Stimulated activated naive CD4-positive, alpha-beta T cell treated with Interleukin-2 at 50 U/mL for 16 hours (primary cell): ENCODE results near the gene OR51E1.

Source experiments
- DNase-seq: peaks from one replicate; lab custom pipeline; 2025; lab: John Stamatoyannopoulos, UW

OR51E1 gene, protein sequence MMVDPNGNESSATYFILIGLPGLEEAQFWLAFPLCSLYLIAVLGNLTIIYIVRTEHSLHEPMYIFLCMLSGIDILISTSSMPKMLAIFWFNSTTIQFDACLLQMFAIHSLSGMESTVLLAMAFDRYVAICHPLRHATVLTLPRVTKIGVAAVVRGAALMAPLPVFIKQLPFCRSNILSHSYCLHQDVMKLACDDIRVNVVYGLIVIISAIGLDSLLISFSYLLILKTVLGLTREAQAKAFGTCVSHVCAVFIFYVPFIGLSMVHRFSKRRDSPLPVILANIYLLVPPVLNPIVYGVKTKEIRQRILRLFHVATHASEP

DNA sequence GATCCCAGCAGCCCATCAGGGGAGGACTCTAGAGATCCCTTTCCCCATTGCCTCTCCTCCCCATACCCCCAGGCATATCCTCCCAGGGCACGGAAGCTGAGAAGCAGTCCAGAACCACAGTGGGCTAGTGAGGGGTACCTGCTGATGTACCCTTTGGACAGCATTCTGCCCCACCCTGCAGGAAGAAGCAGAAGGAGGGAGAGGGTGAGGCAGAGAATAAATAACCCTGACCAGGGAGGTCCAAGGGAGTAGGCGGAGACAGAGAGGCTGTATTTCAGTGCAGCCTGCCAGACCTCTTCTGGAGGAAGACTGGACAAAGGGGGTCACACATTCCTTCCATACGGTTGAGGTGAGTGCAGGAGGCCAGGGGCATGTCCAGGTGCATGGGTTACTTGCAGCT, at the start of gene OR51E1:
Gene OR51E1, plus strand, starts transcription at position 301 of the 400 bp plus-strand sequence. CDS start 8,545 bp downstream, outside the sequence.
- no peak for DNase-seq

DNA sequence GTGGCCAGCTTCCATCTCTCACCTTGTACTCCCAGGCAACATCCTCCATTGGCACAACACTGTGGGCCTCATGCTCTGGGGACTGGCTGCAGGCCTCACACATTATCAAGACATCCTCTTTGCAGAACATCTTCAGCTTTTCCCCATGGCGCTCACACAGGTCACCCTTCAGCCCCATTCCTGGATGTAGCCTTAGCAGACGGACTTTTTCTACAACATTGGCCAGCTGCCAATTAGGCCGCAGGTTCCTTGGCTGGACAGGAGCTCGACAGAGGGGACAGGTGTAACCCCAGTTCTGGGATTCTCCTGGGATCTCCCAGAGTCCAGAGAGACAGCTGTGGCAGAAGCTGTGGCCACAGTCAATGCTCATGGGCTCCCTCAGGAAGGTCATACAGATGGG, 38.7 kb upstream of the OR51E1 start:
- no peak for DNase-seq

DNA sequence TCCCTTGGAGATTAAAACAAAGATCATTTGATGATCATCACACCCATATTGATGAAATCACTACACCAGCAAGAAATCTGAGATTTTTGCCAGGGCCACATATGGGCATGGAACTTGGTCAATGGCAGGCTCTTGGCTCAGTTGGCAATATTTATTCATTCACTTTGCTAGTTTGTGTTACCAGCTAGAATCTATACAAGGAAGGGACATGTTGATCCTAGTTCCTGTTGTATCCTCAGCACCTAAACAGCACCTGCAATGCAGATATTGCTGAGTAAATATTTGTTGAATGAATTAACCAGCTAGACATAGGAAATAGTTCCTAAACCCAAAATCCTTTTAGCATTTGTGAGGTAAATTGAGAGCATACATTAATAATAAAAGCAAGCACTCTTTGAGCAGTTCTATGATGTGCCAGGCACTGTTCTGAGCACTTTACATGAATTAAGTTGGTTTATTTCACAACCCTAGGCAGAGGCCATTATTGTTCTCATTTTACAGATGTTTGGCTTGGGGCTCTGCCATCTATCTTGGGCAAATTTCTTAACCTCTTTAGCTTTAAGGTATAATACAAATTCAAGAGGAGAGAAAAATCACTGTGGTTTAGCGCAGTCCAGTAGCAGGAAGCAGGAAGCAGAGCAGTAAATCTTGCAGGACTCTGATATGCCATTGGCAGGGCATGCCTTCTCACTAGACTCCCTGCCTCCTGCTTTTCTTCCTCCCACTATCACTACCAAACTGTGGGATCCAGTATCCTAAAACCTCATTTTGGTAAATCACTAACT, 37.4 kb upstream of the OR51E1 start:
- no peak for DNase-seq

DNA sequence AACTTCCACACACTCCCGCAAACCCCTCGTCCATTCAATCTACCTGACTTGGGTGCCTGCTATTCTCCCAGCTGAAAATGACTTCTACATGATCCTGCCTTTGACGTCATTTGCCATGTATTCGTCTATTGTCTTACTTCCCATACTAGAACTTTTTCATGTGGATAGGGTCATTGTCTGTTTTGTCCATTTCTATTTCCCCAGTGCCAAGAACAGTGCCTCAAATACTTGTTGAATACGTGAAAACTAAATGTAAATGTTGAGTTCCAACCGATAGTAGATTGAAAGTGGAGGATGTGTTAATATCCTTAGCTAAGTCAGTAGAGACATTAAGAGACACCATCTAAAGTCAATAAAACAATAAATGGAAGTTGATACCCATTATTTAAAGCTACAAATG, 36.7 kb upstream of the OR51E1 start:
- no peak for DNase-seq

DNA sequence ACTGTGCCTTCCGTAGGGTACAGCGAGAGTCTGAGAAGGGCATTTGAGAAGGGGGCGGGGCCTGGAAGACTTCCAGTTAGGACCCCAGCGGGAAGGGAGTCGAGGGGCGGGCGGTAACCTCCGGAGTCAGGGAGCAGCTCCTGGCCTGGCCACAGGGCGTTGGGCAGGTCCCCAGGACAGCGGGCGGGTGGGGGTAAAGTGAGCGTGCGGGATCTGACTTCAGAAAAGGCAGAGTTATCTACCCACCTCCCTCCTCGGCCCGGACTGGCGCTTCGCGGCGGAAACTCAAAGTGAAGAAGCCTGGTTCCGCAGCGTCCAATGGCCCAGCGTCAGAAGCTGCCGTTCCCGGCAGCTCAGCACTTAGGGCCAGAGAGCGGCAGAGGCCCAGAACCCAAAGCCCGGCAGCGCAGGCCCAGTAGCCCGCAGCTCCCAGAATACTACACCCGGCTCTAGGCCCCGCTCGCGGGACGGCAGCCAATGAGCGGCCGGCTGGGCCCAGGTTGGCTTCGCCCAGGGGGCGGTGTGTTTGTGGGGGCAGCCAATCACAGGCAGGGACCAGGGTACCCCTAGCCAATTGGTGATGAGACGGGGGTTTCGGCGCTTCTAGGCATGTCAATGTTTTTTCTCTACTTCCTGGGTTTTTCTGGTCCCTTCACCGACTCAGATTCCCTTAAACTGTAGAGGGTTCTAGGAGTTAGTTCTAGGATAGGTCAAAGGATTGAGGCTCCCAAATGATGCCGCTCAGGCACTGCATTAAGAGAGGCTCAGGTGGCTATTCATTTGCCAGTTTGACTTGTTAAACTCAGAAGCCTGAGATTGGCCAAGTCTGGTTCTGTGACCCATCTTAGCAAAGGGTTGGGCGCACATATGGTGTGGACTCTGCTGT, 35.8 kb upstream of the OR51E1 start, which contains the start of gene TRIM68:
Gene TRIM68, minus strand, starts transcription at position 451 of the 886 bp plus-strand sequence. CDS start 2,727 bp downstream, outside the sequence.
- peak; percentile 94 for DNase-seq

DNA sequence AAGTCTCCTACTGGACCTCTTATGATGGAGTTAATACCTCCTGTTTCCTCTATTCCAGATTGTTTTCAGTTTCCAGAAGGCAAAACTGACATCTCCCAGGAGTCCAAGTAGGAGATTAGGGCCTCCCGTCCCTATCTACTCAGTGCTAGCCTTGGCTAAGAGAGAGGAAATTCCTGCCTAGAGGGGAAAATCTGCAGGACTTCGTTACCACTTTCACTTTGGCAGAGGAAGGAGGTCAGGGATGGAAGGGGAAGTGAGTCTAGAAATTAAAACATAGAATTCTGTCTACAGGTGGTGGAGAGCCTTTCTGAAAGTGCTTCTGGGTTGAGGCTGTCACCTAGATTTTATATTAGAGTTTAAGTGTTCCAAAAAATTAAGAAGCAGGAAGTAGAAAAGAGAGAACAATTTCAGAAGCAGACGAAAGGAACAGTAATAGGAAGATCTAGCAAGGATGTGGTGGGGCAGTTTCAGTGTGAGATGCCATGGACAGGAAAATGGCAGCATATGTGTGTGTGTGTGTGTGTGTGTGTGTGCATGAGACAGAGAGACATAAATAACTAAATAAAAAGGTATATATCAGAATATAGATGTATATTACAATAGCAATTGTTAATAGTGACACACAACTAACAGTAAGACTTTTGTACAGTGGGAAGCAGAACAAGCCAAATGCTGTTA, 33.4 kb upstream of the OR51E1 start:
- peak; percentile 0 for DNase-seq

DNA sequence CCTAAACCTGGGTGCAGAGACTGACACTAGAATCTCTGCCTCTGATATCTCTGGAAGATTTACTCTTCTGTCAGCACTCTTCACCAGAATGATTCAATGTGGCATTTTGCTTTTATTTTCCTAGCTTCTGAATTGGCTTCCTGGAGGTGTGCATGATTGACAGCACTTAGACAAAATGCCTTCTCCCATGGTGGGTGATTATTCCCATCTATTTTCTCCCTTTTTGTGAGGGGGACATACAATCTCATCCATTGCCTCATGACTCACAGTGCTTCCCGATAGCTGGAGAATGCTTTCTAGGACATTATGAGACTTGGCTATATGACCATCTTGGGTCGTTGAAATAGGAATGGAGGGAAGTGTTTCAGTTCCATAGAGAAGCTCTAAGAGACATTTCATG, 31.8 kb upstream of the OR51E1 start:
- DNase-seq = no peak

DNA sequence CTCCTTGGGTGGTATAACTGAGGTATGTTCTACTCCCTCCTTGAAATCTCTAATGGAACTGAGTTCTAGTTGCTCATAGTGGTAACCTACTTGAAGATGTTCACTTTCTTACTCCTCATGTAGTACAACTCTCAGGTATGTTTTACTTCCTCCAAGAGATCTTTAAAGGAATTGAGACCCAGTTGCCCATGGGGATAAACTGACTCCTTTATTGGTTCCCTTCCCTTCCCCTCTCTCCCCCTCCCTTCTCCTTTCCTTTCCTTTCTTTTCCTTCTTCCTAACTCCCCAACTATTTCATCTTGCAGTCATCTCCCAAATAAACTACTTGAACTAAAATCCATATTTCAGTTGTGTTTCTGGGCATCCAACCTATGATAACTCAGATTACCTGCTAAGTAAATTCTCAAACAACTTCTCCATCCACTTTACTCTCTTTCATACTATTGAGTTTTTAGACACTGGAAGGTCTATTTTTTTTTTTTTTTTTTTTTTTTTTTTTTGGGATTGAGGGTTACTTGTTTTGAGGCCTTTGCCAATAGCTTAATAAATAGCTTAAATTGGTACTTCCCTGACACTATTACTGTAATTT, 27.8 kb upstream of the OR51E1 start:
- no peak for DNase-seq

DNA sequence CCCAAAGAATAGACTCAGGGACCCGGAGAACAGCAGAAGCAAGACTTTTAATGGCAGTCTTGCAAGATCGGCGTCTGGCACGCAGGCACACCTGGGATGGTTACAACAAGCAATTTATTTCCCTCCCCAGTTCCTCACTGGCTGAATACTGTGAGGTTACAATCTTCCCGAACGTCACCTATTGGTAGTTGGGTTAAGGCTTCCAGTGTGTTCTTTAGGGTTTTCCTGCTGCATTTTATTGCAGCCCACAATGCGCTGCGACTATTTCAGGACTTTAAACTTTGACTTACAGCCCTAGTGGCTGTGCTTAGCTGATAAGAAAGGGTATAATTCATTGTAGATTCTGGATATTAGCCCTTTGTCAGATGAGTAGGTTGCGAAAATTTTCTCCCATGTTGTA, 24.3 kb upstream of the OR51E1 start:
- DNase-seq = no peak

DNA sequence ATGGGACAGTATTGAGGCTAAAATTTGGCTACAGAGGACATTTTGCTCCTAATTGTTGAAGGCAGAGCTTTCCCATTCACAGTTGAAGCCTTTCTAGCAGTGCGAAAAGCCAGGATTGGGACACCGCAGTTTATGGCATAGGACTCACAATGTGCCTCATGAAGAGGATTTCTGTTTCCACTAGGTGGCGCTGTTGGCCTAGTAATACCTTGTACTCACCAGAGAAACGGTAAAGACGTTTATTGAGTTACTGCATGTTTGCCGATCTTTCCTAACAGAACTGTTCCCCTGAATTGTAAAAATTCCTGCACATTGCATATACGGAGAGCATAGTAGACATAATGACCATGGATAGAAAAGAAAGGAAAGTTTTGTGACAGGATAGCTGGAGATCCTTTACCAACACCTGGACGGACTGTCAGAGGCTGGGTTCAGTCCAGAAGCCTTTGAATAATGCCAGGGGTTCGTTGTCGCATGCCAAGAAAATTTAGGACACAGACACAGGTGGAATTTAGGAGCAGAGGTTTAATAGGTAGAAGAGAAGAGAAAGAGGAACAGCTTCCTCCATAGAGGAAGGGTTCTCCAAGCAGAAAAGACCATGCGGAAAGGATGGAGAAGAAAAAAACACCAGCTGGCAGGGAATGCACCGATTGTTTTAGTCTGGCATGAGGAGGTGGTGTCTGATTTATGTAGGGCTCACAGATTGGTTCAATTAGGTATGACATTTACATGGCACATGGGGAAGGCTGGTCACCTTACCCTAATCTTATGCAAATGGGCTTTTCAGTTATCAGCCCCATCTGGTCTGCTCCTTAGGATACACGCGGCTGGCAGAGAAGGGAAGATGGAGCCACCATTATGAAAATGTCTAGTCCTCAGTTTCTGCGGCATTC, 17.3 kb upstream of the OR51E1 start:
- peak; percentile 11 for DNase-seq

DNA sequence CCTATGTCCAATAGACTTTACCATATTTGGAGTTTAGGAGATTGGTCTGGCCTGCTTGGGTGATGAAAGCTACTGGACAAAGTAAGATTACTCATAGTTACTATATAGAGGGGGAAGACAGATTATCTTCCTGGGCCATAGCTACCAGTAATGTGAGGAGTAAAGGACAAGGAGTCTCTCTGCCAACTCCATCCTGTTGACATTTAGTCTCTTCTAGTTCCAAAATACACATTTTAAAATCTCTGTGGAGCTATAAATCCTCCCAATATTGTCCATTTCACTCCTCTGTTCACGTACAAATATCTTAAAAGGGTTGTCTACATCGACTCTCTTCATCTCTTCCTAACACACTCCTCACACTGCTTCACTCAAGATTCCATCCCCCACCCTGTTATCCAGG, 7.6 kb upstream of the OR51E1 start:
- no peak for DNase-seq

DNA sequence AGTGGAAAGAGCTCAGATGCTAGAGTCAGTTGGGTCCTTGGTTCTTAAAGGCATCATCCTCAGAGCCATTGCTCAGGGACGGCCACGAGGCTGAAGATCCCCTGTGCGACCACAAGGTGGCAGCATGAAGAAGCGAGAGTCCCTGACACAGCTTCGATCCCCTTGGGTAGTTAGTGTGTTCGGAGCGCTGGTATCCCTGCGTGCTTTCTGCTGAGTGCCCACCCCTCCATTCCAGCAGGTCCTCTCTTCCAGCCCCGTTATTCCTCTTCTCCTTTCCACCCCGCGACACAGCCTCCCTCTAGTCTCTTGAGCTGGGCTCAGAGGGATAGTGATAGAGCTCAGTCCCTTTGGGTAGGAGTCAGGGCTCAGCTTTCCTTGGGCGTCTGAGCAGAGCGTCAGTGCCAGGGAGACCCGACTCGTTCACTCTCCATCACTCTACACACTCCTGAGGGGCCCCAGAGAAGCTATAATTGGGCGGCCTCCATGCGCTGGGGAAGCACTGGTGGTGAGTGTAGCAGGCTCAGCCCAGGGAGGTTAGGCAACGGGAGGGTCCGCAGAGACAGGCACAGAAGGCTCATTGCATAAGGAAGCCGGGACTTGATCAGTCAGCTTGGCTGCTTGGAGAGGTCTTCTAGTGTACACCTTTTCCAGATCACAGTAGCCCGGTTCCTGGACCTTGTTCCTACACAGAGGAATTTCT, 6.7 kb upstream of the OR51E1 start, which contains the start of gene OR51D1:
Gene OR51D1, plus strand, starts transcription at position 516 of the 700 bp plus-strand sequence. CDS start 2,314 bp downstream, outside the sequence.
- DNase-seq = peak; percentile 57

DNA sequence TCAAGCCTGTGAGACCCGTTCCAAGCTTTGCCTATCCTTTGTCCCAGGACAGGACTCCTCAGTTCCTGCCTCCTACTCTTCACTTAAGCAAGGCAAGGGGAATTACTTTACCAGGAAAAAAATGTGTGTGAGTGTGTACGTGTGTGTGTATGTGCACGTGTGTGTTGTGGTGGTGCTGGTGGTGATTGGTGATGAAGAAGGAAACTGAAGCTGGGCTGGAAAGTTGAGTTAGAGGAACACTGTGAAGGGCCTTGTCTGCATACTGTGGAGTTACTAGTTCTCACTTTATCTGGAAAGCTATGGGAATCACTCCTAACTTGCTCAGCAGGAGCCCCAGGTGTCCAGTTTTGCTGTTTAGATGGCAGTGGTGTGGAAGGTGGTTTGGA, 6.1 kb upstream of the OR51E1 start:
- no peak for DNase-seq

DNA sequence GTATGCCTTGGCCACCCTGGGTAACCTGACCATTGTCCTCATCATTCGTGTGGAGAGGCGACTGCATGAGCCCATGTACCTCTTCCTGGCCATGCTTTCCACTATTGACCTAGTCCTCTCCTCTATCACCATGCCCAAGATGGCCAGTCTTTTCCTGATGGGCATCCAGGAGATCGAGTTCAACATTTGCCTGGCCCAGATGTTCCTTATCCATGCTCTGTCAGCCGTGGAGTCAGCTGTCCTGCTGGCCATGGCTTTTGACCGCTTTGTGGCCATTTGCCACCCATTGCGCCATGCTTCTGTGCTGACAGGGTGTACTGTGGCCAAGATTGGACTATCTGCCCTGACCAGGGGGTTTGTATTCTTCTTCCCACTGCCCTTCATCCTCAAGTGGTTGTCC, 3.9 kb upstream of the OR51E1 start:
- DNase-seq = no peak

DNA sequence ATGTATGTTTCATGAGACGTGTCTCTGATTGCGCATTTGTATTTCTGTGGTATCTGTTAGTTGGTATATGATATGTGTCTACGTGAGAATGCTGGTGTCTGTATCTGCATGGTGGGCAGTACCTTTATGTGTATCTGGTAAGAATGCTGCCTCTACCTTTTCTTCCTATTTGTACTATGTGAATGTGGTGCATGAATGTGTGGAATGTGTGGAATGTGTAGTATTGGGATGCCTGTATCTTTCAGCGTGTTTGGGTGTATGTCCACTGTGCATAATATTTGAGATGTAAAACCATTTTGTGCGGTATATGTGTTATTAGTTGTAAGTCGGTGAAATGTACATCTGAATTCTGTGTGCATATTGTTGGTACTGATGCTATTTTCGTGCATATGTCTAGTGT, 2.3 kb upstream of the OR51E1 start:
- DNase-seq = no peak

DNA sequence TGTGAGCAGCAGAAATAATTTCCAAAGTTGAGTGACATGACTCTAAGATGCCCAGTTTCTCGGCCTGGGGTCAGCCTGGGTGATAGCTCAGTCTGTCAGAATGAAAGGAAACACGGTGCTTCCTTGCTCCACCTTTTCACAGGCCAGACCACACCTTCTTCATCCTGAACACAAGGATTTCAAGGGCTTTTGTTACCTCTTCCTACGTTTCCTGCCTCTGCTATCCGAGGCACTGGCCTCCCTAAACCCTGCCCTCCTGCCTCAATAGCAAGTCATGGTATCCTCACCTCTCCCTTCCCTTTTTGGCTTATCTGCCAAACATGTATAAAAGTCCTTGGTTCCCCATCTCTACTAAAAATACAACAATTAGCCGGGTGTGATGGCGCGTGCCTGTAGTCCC, 1.7 kb upstream of the OR51E1 start:
- no peak for DNase-seq

DNA sequence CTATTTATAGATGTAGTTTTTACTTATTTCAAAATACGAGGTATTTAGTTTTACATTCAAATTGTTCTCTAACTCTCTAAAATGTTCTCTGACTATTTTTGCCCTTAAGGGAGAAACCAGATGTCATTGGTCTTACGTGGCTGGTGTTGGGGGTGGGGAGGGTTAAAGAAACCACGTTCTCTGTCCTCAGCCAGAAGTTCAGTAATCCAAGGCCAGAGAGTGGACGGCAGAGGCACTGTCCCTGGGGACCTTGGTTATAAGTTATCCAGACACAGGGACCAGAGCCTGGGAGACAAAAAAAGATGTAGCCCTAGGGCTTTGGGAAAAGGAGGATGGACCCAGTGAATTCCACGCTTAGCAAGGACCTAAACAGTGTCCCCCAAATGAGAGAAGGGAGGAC, 706 bp upstream of the OR51E1 start:
- DNase-seq = no peak

DNA sequence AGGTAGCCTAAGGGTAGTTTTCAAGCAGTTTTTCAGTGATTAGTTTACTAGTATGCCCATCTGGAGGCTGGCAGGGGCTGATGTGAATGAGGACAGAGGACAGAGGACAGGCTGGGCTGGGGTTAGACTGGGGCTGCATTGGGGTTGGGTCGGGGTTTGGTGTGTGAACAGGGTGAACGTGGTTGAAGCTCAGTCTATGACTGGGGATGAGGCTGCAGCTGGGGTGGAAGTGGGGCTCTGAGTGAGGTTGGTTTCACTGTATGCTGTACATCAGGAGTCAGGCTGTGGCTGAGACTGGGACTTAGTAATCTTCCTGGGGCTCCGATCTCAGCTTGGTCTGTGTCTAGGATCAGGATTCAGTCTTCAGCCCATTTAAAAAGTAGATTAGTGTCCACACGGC, 451 bp downstream of the OR51E1 start:
- no peak for DNase-seq

DNA sequence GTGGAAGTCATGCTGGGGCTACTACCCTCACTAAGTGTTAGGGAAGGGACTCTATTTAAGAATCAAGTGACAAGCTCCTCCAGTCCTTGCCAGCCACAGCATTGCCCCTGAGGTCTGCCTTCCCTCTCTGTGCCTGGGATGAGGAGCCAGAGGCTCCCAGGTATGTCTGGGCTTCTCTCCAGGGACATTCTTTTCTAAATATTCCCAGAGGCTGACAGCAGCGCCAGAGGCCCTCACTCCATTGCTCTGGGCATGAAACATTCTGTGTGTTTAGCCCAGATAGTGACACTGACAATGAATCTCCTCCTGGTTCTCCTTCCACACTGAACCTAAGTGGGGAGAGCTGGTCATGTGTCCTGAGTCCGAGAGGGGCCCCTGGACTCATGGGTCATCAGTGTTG, 2.2 kb downstream of the OR51E1 start:
- no peak for DNase-seq

DNA sequence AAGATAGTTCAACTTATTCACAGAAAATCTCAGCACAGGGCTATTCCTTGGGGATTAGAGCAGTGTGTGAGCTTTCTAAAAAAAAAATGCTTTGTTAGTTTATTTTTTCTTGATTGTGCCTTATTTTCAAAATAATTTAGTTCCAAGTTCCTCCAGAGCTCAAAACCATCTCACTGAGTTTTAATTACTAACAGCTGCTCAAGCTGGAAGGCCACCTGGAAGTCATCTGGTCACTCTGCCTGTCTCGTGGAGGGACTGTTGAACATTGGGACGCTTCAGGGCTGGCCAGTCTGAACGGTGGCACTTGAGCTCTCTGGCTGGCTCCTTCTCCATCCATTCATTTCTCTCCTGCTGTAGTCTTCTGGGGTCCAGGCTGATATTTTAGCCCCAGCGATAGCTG, 4.0 kb downstream of the OR51E1 start:
- no peak for DNase-seq
